Parathyroid adenoma (tissue), 2 donors: ENCODE results near the gene UBAC1.
"Not testable (repeated sequence)": the region's sequence is repeated elsewhere in the genome, so short reads cannot be mapped to it uniquely, and the experiment has no call there.

Source experiments
- H2AFZ ChIP-seq: fragments of 300-600 bp; sonication (generic); one replicate; pipeline ENCODE4 v1.7.0; 2017; ENCODE audit warnings: antibody characterized with exemption, mild to moderate bottlenecking
- H3K27ac ChIP-seq: fragments of 300-600 bp; sonication (generic); one replicate; pipeline ENCODE4 v1.7.0; 2017
- H3K27me3 ChIP-seq: fragments of 300-600 bp; sonication (generic); one replicate; pipeline ENCODE4 v1.7.0; 2017; ENCODE audit warnings: low read length; ENCODE audit not compliant: control insufficient read depth, insufficient read depth
- H3K36me3 ChIP-seq: fragments of 300-600 bp; sonication (generic); one replicate; pipeline ENCODE4 v1.7.0; 2017; ENCODE audit warnings: low read length; ENCODE audit not compliant: control insufficient read depth, insufficient read depth
- H3K4me1 ChIP-seq: fragments of 300-600 bp; sonication (generic); one replicate; pipeline ENCODE4 v1.7.0; 2017; ENCODE audit warnings: control low read depth
- H3K4me2 ChIP-seq: fragments of 300-600 bp; sonication (generic); one replicate; pipeline ENCODE4 v1.7.0; 2017; ENCODE audit warnings: low read length
- H3K4me3 ChIP-seq: fragments of 300-600 bp; sonication (generic); one replicate; pipeline ENCODE4 v1.7.0; 2017; ENCODE audit warnings: low read depth, low read length
- H3K79me2 ChIP-seq: fragments of 300-600 bp; sonication (generic); one replicate; pipeline ENCODE4 v1.7.0; 2017; ENCODE audit warnings: control low read depth
- H3K9ac ChIP-seq: fragments of 300-600 bp; sonication (generic); one replicate; pipeline ENCODE4 v1.7.0; 2017; ENCODE audit warnings: mild to moderate bottlenecking
- H3K9me3 ChIP-seq: fragments of 300-600 bp; sonication (generic); one replicate; pipeline ENCODE4 v1.7.0; 2017; ENCODE audit warnings: low read length; ENCODE audit not compliant: control insufficient read depth
- TF ChIP-seq, protein P1 (sequence below): fragments of 300-600 bp; sonication (generic); IDR thresholded peaks from one replicate; pipeline ENCODE4 v1.7.0; 2017; ENCODE audit warnings: antibody characterized with exemption, mild to moderate bottlenecking
- donor health status: primary hyperparathyroidism.

The UBAC1 gene

GRCh38 chr9:135952664-135953206 is 8.4 kb downstream of the UBAC1 start:
- TF ChIP-seq, protein P1, sequence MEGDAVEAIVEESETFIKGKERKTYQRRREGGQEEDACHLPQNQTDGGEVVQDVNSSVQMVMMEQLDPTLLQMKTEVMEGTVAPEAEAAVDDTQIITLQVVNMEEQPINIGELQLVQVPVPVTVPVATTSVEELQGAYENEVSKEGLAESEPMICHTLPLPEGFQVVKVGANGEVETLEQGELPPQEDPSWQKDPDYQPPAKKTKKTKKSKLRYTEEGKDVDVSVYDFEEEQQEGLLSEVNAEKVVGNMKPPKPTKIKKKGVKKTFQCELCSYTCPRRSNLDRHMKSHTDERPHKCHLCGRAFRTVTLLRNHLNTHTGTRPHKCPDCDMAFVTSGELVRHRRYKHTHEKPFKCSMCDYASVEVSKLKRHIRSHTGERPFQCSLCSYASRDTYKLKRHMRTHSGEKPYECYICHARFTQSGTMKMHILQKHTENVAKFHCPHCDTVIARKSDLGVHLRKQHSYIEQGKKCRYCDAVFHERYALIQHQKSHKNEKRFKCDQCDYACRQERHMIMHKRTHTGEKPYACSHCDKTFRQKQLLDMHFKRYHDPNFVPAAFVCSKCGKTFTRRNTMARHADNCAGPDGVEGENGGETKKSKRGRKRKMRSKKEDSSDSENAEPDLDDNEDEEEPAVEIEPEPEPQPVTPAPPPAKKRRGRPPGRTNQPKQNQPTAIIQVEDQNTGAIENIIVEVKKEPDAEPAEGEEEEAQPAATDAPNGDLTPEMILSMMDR = no peak
- H3K27ac ChIP-seq = peak overlapping the region; percentile 73
- H3K4me2 ChIP-seq = no peak overlapping the region
- no peak overlapping the region for H3K4me3 ChIP-seq
- H3K9ac ChIP-seq = no peak overlapping the region
- H3K4me1 ChIP-seq = peaks cover 13% of the 10 kb centered on the region
- no peaks in the 10 kb centered on the region for H3K27me3 ChIP-seq
- no peaks in the 10 kb centered on the region for H3K36me3 ChIP-seq
- H3K79me2 ChIP-seq = no peaks in the 10 kb centered on the region
- H2AFZ ChIP-seq = no peak overlapping the region
- no peaks in the 10 kb centered on the region for H3K9me3 ChIP-seq

DNA sequence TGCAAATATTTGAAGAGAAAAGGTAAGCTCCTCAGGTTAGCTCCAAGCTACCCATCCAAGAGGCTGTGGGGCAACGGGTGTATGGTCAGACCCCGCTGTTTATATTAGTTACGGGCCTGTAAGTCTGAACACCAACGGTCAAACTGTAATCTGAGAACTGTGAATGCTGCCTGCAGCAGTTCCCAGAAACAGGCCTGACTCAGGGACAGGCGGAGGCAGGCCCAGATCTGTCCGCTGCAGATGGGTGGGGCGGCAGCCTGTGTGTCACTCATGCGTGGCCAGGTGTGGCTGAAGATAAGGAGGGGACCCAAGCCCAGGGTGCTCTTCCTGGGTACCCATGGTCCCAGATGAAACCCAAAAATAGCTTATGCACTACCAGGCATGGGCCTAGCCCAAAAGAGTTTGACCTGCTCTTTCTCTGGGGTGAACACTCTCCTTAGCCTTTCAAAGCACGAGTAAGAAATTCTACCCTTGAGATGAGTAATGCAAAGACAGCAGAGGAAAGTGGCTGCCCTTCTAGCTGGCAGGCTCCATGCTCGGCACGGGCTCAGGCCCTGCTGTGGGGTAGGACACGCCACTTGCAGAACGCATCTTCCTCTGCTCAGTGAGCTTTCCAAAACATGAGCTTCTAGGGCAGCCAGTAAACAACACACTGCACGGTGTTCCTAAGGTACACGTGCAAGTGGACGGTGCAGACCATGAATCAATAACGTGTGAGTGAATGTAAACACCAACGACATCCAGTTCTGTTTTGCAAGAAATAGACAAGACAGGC is 9.1 kb downstream of the UBAC1 start:
- H2AFZ ChIP-seq = no peak overlapping the region
- no peaks in the 10 kb centered on the region for H3K79me2 ChIP-seq
- H3K4me2 ChIP-seq = no peak overlapping the region
- peak overlapping the region; percentile 73 for H3K27ac ChIP-seq
- H3K9ac ChIP-seq = no peak overlapping the region
- no peaks in the 10 kb centered on the region for H3K9me3 ChIP-seq
- no peak overlapping the region for H3K4me3 ChIP-seq
- no peaks in the 10 kb centered on the region for H3K36me3 ChIP-seq
- TF ChIP-seq, protein P1 = no peak
- no peaks in the 10 kb centered on the region for H3K27me3 ChIP-seq
- H3K4me1 ChIP-seq = peaks cover 13% of the 10 kb centered on the region

- peaks cover 13% of the 10 kb centered on the region for H3K4me1 ChIP-seq
- H3K27ac ChIP-seq = peak overlapping the region; percentile 51
- not testable (repeated sequence) for H3K9me3 ChIP-seq, H2AFZ ChIP-seq, H3K79me2 ChIP-seq, H3K36me3 ChIP-seq, H3K27me3 ChIP-seq, H3K9ac ChIP-seq, H3K4me2 ChIP-seq, H3K4me3 ChIP-seq
Measured at GRCh38 chr9:135951310-135951709, 9.9 kb downstream of the UBAC1 start.

DNA sequence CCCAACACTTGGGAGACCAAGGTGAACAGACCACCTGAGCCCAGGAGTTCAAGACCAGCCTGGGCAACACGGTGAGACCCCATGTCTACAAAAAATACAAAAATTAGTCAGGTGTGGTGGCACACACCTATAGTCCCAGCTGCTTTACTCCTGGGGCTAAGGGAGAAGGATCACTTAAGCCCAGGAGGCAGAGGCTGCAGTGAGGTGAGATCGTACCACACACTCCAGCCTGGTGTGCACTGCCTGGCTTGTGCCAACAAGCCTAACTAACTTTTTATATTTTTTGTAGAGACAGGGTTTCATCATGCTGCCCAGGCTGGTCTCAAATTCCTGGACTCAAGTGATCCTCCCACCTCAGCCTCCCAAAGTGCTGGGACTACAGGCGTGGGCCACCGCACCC is 10.3 kb downstream of the UBAC1 start:
- H3K9me3 ChIP-seq, H3K27me3 ChIP-seq, H3K79me2 ChIP-seq, H2AFZ ChIP-seq, H3K4me2 ChIP-seq, H3K4me3 ChIP-seq, H3K9ac ChIP-seq, H3K27ac ChIP-seq, H3K36me3 ChIP-seq: not testable (repeated sequence)
- H3K4me1 ChIP-seq = peaks cover 13% of the 10 kb centered on the region

DNA sequence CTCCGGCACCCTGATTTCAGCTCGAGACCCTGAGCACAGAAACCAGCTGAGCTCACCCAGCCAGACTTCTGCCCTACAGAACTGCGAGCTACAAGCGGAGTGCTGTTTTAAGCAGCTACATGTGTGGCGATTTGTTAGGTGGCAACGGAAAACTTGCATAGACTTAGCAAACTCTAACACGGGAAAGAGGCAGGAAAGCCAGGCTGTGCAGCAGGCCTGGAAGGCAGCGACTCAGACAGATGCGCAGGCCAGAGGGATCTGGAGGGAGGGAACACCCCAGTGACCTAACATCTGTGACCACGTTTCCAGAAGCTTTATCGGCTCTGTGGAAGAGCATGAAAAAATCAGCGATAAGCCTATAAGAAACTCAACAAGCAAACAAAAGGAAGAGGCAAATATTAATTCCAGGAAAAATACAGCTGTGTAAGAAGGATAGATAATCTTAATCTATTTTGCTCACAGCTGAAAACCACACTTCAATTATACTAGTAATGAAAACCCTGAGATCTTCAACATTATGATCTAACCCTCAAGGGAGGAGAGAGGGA is 11.0 kb downstream of the UBAC1 start:
- peaks cover 13% of the 10 kb centered on the region for H3K4me1 ChIP-seq
- TF ChIP-seq, protein P1 = no peak
- H3K27ac ChIP-seq = no peak overlapping the region
- no peak overlapping the region for H3K4me2 ChIP-seq
- no peaks in the 10 kb centered on the region for H3K36me3 ChIP-seq
- no peak overlapping the region for H3K9ac ChIP-seq
- no peaks in the 10 kb centered on the region for H3K9me3 ChIP-seq
- H2AFZ ChIP-seq = no peak overlapping the region
- peaks cover 1% of the 10 kb centered on the region for H3K79me2 ChIP-seq
- no peaks in the 10 kb centered on the region for H3K27me3 ChIP-seq
- H3K4me3 ChIP-seq = no peak overlapping the region
